Keratinocyte (primary cell): Measurements from ENCODE around the gene MRPL24. TPM values are rescaled to one million over a fixed set of nuclear protein-coding genes. Genes with fewer than 3 reads are reported as not detected.

Source experiments
- DNase-seq: peaks from one replicate; pipeline ENCODE4 v3.0.0-alpha.2; 2011; ENCODE audit warnings: low read depth, missing footprints, low spot score
- FAIRE-seq: peaks from 2 replicates; lab custom pipeline; 2011; peaks lifted over from hg19 to GRCh38; lab: Jason Lieb, UNC
- H2AFZ ChIP-seq: 2 replicates; pipeline ENCODE4 v1.6.0; 2012; ENCODE audit warnings: low read length, control low read depth, inconsistent platforms; ENCODE audit not compliant: control insufficient read depth
- H3K27ac ChIP-seq: 2 replicates; pipeline ENCODE4 v1.5.1; 2011; ENCODE audit warnings: low read length; ENCODE audit not compliant: control insufficient read depth, insufficient read depth
- H3K27me3 ChIP-seq: 3 replicates; pipeline ENCODE4 v1.6.0; 2011; ENCODE audit warnings: low read length; ENCODE audit not compliant: control insufficient read depth, insufficient read depth; ENCODE audit errors: extremely low read depth
- H3K36me3 ChIP-seq, 2 experiments: 2 replicates in 1 of 2; 3 replicates in 1 of 2; pipeline ENCODE4 v1.5.1; 2011; ENCODE audit warnings: low read length in 2 of 2, mild to moderate bottlenecking in 1 of 2; ENCODE audit not compliant: control insufficient read depth in 2 of 2, insufficient read depth in 2 of 2; ENCODE audit errors: extremely low read depth in 1 of 2
- H3K4me1 ChIP-seq: 3 replicates; pipeline ENCODE4 v1.5.1; 2011; ENCODE audit warnings: low read length; ENCODE audit not compliant: control insufficient read depth, insufficient read depth; ENCODE audit errors: extremely low read depth
- H3K4me2 ChIP-seq: 3 replicates; pipeline ENCODE4 v1.6.0; 2011; ENCODE audit warnings: low read depth, low read length; ENCODE audit not compliant: control insufficient read depth, insufficient read depth; ENCODE audit errors: extremely low read depth
- H3K4me3 ChIP-seq, 3 experiments: fragments of 200-600 bp in 1 of 3; sonication (generic) in 1 of 3; 2 replicates in 2 of 3; 3 replicates in 1 of 3; pipeline ENCODE4 v1.5.1; 2011 to 2016; ENCODE audit warnings: low read length in 3 of 3, mild to moderate bottlenecking in 3 of 3, control low read depth in 2 of 3, inconsistent platforms in 1 of 3, low read depth in 1 of 3, mixed read lengths in 1 of 3, mixed run types in 1 of 3, moderate library complexity in 1 of 3; ENCODE audit not compliant: control insufficient read depth in 2 of 3, insufficient read depth in 2 of 3; ENCODE audit errors: extremely low read depth in 1 of 3
- H3K79me2 ChIP-seq: 2 replicates; pipeline ENCODE4 v1.6.0; 2012; ENCODE audit warnings: low read length; ENCODE audit not compliant: control insufficient read depth, insufficient read depth
- H3K9ac ChIP-seq: 3 replicates; pipeline ENCODE4 v1.6.0; 2011; ENCODE audit warnings: low read length; ENCODE audit not compliant: control insufficient read depth, insufficient read depth; ENCODE audit errors: extremely low read depth
- H3K9me1 ChIP-seq: 3 replicates; pipeline ENCODE4 v1.6.0; 2011; ENCODE audit warnings: low read length; ENCODE audit not compliant: control insufficient read depth, insufficient read depth; ENCODE audit errors: extremely low read depth
- H3K9me3 ChIP-seq: 2 replicates; pipeline ENCODE4 v1.5.1; 2012; ENCODE audit warnings: low read depth, low read length; ENCODE audit not compliant: control insufficient read depth
- H4K20me1 ChIP-seq: 3 replicates; pipeline ENCODE4 v1.6.0; 2011; ENCODE audit warnings: low read length; ENCODE audit not compliant: control insufficient read depth, insufficient read depth; ENCODE audit errors: extremely low read depth
- CTCF ChIP-seq, 3 experiments: IDR thresholded peaks in 1 of 3; conservative IDR thresholded peaks in 1 of 3; optimal IDR thresholded peaks in 1 of 3; 2 replicates in 2 of 3; 3 replicates in 1 of 3; pipeline versions ENCODE3 to v1.5.1; 2011; ENCODE audit warnings: low read length in 3 of 3, mild to moderate bottlenecking in 3 of 3, moderate library complexity in 2 of 3, control low read depth in 1 of 3, inconsistent platforms in 1 of 3; ENCODE audit not compliant: insufficient read depth in 2 of 3; ENCODE audit errors: extremely low read depth in 1 of 3
- EZH2 ChIP-seq: IDR thresholded peaks from one replicate; pipeline ENCODE4 v1.6.1; 2012; ENCODE audit warnings: inconsistent platforms, mild to moderate bottlenecking, low read length, moderate library complexity
- dilution Hi-C: fragments of 300-500 bp; cut with MboI; formaldehyde crosslinking; loops from one replicate; pipeline ENCODE4 v1.7.0; 2020; ENCODE audit warnings: low sequenced_read_pairs; ENCODE audit not compliant: extremely low pct_ligation_motif_present
- polyA plus RNA-seq, 5 experiments: library from polyadenylated mRNA; depleted of rRNA in 3 of 5; stranded (reverse) in 3 of 5; stranded (forward) in 1 of 5; unstranded in 1 of 5; fragments of >200 nt; gene quantifications; 1 replicate in 1 of 5; 2 replicates in 3 of 5; 3 replicates in 1 of 5; pipeline versions ENCODE4 v1.2.1 to v1.2.3, GENCODE V29; 2011 to 2012; ENCODE audit warnings: missing spikeins in 2 of 5, low read depth in 1 of 5, low replicate concordance in 1 of 5

The MRPL24 gene
- polyA plus RNA-seq, 1 donor (not counting 4 experiments of a cell fraction or from before 2014, with no cell fraction given) = 157 TPM

- FAIRE-seq (no peak), DNase-seq (no peak)
- Histone ChIP-seq H3K4me3 (peak overlapping the region; percentile 88 to 99 (median 97)), H3K9ac (peak overlapping the region; percentile 100), H3K4me2 (peak overlapping the region; percentile 100), H3K9me3 (no peaks in the 10 kb centered on the region), H4K20me1 (no peaks in the 10 kb centered on the region), H3K79me2 (peaks cover 81% of the 10 kb centered on the region), H3K27ac (peak overlapping the region; percentile 98), H3K9me1 (no peaks in the 10 kb centered on the region), H3K27me3 (no peaks in the 10 kb centered on the region), H3K36me3 (peaks cover 21 to 28% of the 10 kb centered on the region in 2 experiments), H3K4me1 (peaks cover 44% of the 10 kb centered on the region), H2AFZ (no peak overlapping the region)
- TF ChIP-seq EZH2 (no peak), CTCF (optimal IDR thresholded peaks at IDR 0.05 in 1 of 3, IDR thresholded peaks at IDR 0.05 in 1 of 3, conservative IDR thresholded peaks at IDR 0.05 in 1 of 3; ENCODE audit: extremely low read depth in 1 of 3, insufficient read depth in 2 of 3, low read length in 3 of 3) (no peak)
- dilution Hi-C loops = no loop called here
These were observed 7.1 kb upstream of the MRPL24 start for GRCh38 chr1:156747742-156748669.

GRCh38 chr1:156746728-156747631, 6.1 kb upstream of the MRPL24 start:
- H3K9me1 ChIP-seq = no peaks in the 10 kb centered on the region
- peak overlapping the region; percentile 100 for H3K4me2 ChIP-seq
- peaks cover 25 to 28% of the 10 kb centered on the region in 2 experiments for H3K36me3 ChIP-seq
- dilution Hi-C loops = no loop called here
- no peaks in the 10 kb centered on the region for H4K20me1 ChIP-seq
- no peaks in the 10 kb centered on the region for H3K9me3 ChIP-seq
- H3K27me3 ChIP-seq = no peaks in the 10 kb centered on the region
- no peak for FAIRE-seq
- H3K4me1 ChIP-seq = peaks cover 38% of the 10 kb centered on the region
- H3K4me3 ChIP-seq = peak overlapping the region; percentile 54 to 97 (median 88)
- peak overlapping the region; percentile 100 for H3K9ac ChIP-seq
- DNase-seq = peak; percentile 87
- H2AFZ ChIP-seq = no peak overlapping the region
- H3K79me2 ChIP-seq = peaks cover 71% of the 10 kb centered on the region
- TF ChIP-seq EZH2 (no peak), CTCF (optimal IDR thresholded peaks at IDR 0.05 in 1 of 3, IDR thresholded peaks at IDR 0.05 in 1 of 3, conservative IDR thresholded peaks at IDR 0.05 in 1 of 3; ENCODE audit: extremely low read depth in 1 of 3, insufficient read depth in 2 of 3, low read length in 3 of 3) (peak in 2 of 3 experiments; percentile 22 to 51)
- peak overlapping the region; percentile 98 for H3K27ac ChIP-seq
